Activated CD4-positive, alpha-beta T cell treated with anti-CD3 and anti-CD28 coated beads for 1 hour (primary cell): ENCODE results near the gene CACNG8.
A peak's percentile ranks its signal among the peaks of the same experiment; 100 is the strongest.

Source experiments
- DNase-seq: peaks from one replicate; pipeline ENCODE4 v3.0.0-alpha.2; 2020

Gene CACNG8

DNA sequence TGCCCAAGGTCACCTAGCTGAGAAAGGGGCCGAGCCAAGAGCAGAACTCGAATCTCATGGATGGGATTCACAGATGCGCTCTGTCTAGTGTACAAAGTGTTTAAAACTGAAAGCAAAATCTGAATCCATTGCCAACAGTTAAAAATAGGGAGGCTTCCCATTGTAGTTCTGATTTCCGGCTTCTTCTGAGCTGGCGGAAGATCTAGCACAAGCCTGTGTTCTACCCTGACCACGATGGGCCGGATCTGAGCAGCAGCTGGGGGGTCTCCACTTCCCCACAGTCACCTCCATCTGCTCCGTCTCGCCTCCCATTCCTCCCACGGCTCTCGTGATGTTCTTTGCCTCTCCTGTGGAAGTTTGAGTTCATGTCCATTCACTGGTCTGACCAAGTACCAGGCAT, 2.4 kb downstream of the CACNG8 start:
- no peak for DNase-seq

DNA sequence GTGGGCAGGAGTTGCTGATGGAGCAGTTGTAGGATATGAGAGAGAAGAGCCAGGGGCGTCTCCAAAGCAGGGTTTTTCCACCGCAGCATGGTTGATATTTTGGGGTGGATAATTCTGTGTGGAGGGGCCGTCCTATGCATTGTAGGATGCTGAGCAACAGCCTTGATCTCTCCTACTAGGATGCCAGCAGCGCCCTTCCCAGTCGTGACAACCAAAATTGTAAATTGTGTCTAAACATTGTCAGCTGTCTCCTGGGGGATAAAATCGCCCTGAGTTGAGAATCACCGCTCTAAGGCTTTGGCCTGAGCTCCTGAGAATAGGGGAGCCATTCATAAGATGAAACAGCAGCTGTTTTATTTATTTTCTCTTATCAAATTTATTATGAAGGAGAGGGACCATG, 4.2 kb downstream of the CACNG8 start:
- DNase-seq = no peak

DNA sequence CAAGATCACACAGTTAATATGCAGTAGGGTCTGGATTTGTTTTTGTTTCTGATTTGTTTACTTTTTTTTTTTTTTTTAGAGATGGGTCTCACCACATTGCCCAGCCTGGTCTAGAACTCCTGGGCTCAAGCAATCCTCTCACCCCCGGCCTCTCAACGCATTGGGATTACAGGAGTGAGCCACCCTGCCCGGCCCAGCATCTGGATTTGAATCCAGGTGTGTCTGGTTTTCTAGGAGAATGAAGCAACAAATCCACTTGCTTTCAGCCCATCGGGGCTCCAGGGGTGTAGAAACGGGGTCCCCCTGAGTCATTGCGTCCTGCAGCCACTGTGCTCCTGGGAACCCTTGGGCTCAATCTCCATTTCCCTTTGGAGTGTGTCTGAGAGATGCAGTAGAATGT, 6.6 kb downstream of the CACNG8 start:
- DNase-seq = no peak

DNA sequence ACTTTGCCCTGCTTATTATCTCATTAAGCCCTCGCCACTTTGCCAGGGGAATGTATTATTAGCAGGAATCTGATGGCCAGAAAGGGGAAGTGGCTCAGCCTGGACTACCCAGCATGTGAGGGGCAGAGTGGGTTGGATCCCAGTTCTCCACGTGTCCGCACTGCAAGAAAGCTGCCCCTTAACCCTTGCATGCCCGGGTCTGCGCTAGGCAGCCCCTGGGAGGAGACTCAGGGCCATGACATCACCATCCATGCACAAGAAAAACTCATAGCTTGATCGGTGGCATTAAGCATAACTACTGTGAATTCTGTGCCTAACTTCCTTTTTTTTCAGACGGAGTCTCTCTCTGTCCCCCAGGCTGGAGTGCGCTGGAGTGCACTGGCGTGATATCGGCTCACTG, 8.9 kb downstream of the CACNG8 start:
- no peak for DNase-seq

DNA sequence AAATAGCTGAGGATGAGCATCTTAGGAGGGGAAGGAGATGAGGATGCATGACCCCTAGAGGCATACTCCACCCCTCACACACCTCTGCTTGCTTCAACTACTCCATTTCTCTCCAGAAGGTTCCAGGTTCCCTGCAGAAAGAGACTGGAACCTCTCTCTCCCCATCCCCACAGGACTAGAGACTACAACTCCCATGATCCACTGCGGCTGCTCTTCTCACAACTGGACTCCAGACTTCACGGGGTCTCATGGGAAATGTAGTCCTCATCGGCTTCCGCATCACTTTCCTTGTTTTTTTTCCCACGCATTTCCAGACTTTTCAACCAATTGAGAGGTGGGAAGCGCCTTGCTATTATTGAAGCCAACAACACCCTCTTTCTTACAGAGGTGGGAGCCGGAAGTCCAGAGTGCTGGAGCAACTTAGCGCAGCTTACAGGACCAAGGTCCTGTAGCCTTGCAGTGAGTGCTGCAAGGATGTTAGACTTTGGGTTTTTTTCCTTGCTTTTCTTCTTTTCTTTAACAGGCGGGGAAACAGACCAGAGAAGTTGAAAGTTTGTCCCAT, 14.8 kb downstream of the CACNG8 start:
- peak; percentile 41 for DNase-seq

DNA sequence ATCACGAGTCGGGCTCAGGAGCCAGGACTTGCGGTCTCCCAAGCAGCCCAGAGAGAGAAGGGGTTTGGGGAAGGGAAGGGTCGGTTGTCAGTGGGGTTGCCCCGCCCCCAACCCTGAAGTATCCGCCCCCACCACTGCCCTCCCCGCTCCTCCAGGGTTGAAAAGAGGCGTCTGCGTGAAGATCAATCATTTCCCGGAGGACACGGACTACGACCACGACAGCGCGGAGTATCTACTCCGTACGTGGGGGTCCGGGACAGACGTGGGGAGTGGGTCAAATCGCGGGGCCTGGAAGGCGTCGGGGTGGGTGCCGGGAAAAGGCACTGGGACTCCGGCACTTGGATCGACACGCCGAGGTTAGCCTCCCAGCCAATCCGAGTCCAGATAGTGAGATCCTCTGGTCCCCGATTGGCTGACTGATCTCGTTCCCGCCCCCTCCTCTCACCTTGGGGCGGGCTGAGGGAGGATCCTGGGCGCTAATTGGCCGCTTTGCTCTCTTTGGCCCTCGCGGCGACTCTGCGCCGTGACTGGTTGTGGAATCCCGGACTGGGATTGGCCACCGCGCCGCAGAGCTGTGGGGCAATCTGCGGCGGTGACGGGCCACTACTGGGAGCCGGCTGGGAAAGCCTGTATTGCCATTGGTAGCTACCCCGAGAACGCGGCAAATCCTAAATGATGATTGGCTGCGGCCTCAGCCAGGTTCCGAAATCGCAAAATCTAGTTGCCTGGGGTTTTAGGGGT, 15.4 kb downstream of the CACNG8 start:
- peak; percentile 12 for DNase-seq

DNA sequence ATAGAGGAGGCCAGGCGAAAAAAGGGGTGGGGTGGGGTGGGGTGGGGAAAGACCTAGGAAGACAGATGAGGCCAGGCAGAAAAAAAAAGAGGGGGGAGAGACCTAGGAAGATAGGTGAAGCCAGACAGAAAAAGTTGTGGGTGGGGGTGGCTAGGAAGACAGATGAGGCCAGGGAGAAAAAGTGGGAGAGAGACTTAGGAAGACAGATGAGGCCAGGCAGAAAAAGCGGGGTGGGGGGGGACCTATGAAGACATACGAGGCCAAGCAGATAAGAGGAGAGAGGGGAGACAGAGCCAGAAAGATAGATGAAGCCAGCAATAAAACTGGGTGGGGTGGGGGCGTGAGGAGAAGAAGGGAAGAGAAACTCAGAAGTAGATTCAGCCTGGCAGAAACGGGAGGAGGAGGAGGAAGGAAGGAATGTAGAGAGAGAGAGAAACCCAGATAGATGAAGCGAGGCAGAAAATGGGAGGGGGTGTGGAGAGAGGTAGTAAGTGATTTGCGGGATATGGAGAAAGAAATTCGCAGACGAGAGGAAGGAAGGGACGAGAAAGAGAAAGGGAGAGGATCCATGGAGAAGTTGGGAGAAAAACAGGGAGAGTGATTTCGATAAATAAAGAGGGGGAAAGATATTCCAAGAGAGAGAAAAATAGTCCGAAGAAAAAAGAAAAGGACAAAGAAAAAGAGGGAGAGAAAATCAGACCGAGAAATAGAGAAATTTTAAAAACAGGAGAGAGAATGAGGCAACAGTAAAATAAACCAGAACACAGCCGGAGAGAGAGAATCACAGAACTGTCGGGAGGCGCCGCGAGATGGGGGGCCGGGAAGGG, 16.5 kb downstream of the CACNG8 start:
- no peak for DNase-seq

DNA sequence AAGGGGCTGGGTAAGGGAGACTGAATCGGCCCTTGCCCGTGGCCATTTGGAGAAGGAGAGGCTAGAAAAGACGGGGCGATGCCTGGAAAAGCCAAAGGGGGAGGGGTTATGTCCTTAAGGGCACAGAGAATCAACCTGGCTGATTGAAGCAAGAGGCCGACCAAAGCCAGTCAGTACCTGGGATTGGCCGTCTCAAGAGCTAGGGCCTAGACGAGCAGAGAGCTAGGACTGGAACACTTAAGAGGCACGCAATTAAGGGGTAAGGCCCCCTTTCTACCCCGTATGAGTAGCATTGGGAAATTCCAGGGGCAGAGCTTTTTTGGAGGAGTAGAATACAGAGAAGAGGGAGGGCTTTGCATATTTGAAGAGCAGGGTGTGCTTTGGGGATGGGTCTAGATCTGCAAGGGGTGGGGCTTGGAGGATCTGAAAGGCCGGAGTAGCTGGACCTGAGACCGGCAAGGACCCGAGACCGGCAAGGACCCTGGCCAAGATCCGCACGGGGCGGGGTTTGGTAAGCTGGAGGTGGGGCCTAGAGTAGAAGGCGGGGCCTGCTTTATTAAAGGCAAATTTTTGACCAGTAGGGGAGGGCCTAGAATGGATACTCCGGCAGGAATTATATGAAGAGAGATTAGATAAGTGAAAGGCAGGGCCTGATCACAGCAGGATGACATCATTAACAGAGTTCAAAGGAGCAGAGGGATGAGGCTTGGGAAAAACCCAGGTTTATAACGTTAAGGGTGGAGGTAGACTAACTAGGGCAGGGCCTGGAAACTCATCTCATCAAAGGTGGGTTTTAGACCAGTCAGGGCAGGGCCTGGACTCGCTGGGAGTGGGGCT, 18.0 kb downstream of the CACNG8 start:
- no peak for DNase-seq

DNA sequence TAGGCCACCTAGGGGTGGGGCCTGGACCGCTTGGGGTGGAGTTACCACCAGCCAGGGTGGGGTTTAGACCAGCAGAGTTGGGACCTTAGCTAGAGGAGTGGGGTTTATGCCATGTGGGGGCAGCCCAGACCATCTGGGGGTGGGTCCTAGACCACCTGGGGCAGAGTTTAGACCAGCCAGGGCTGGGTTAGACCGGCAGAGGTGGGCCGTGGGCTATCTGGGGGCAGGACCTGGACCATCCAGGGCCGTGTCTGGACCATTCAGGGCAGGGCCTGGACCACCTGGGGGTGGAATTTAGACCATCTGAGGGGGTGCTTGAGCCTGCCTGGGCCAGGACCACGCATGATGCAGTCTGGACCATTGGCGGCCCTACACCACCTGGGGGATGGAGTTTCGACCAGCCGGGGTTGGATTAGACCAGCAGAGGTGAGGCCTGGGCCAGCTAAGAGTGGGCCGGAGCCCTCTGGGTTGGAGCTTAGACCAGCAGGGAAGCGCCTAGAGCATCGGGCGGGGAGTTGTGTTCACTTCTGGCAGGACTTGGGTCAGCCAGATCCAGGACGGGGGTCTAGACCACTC, 18.7 kb downstream of the CACNG8 start:
- DNase-seq = no peak

DNA sequence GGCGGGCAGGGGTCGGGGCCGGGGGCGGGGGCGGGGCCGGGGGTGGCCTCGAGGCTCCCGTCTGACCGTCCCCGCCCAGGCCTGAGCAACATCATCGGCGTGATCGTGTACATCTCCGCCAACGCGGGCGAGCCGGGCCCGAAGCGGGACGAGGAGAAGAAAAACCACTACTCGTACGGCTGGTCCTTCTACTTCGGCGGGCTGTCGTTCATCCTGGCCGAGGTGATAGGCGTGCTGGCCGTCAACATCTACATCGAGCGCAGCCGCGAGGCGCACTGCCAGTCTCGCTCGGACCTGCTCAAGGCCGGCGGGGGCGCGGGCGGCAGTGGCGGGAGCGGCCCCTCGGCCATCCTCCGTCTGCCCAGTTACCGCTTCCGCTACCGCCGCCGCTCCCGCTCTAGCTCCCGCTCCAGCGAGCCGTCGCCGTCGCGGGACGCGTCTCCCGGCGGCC, 19.3 kb downstream of the CACNG8 start:
- DNase-seq = no peak

DNA sequence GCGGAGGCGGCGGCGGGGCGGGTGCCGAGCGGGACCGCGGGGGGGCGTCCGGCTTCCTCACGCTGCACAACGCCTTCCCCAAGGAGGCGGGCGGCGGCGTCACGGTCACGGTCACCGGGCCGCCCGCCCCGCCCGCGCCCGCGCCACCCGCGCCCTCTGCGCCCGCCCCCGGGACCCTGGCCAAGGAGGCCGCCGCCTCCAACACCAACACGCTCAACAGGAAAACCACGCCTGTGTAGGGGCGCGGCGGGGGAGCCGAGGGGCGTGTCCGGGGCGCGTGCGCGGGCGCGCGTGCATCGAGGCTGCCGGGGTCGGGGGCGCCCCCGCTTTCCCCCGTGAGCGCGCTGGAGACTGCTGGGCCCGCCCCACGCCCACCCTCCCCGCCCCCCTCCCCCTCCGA, 19.9 kb downstream of the CACNG8 start:
- no peak for DNase-seq

DNA sequence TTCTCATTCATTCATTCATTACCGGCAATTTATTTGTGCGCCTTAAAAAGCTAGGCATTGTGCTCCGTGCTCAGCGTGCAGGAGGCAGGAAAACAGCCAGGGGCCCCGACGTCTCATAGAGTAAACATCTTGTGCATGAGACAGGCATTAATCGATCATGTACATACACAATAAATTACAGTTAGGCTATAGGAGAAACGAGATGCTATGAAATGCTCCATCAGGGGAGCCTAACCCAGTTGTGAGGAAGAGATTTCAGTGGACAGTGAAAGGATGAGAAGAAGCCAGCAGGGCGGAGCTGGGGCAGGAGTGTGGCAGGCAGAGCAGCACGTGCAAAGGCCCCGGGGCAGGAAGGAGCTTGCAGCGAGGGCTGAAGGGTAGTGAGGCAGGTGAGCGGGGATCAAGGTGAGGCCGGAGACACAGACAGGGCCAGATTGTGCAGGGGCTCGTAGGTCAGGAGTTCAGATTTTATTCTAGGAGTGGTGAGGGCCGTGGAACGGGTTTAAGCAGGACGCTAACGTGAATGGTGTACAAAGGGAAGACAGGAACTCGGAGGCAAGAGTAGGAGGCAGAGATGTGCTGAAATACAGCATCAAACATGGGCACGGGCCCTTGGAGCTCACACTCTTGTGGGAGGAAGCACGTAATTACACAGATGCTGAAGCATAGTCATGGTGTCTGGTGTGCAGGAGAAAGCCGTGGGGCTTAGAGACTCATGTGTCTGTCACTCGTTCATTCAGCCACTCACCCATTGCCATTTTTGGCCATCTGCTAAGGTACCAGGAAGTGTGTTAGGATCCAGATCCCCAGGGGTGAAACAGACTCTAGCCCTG, 20.9 kb downstream of the CACNG8 start:
- no peak for DNase-seq

DNA sequence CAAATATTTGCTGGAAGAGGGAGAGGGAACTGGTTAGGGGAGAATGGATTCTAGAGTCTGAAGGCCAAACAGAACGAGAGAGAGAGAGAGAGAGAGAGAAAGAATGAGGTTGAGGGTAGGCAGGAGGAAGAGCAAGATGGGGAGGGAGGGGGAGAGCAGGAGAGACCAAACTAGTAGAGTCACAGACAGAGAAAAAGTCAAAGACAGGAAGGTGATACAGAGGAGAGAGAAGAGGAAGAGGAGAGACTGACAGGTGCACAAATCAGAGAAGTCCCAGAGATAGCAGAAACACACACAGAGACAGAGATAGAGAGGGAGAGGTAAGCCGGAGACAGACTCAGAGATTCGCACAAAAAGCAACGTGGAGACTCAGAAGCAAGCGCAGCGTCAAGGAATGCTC, 23.1 kb downstream of the CACNG8 start:
- DNase-seq = no peak

DNA sequence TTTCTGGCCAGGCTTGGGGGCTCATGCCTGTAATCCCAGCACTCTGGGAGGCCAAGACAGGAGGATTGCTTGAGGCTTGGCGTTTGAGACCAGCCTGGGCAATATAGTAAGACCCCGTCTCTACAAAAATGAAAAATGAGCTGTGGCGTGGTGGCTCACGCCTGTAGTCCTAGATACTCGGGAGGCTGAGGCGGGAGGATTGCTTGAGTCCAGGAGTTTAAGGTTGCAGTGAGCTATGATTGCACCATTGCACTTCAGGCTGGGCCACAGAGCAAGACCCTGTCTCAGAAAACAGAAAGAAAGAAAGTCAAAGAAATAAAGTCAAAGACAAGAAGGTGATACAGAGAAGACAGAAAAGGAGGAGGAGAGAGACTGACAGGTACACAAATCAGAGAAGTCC, 26.2 kb downstream of the CACNG8 start:
- DNase-seq = no peak

DNA sequence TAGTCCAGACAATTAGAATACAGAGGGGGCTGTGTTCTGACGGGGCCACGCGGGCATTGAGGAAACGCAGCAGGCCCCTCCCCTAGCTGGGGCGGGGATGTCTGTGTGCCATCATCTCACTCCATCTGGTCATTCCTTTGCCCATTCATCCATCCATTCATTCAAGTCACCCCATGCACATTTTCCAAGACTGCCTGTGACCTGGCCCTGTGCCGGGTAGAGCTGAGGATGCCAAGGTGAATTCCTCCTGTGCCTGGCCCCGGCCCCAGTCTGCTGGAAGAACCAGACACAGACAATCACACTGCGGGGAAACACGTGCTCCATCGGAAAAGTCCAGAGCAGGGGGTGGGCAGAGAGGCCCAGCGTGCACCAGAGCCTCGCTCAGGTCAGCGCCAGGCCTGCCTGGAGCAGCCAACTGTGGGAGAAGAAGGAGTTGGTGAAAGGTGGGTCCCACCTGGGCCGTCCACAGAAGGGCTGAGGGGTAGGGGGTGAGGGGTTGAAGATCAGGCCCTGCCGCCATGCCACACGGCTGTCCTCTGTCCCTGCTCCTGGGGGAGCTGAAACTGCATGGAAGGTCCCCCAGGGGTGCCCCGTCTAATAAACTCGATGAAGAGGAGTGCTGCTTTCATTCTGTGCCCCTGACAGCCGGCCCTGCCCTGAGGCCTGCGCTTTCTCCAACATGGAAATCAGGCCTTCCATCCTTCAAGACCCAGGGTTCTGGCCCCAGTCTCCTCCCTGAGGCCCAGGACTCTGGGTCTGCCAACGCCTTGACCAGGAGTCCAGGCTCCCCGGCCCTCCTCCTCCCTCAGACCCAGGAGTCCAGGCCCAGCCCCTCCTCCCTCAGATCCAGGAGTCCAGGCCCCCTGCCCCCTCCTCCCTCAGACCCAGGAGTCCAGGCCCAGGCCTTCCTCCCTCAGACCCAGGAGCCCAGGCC, 27.1 kb downstream of the CACNG8 start:
- no peak for DNase-seq

DNA sequence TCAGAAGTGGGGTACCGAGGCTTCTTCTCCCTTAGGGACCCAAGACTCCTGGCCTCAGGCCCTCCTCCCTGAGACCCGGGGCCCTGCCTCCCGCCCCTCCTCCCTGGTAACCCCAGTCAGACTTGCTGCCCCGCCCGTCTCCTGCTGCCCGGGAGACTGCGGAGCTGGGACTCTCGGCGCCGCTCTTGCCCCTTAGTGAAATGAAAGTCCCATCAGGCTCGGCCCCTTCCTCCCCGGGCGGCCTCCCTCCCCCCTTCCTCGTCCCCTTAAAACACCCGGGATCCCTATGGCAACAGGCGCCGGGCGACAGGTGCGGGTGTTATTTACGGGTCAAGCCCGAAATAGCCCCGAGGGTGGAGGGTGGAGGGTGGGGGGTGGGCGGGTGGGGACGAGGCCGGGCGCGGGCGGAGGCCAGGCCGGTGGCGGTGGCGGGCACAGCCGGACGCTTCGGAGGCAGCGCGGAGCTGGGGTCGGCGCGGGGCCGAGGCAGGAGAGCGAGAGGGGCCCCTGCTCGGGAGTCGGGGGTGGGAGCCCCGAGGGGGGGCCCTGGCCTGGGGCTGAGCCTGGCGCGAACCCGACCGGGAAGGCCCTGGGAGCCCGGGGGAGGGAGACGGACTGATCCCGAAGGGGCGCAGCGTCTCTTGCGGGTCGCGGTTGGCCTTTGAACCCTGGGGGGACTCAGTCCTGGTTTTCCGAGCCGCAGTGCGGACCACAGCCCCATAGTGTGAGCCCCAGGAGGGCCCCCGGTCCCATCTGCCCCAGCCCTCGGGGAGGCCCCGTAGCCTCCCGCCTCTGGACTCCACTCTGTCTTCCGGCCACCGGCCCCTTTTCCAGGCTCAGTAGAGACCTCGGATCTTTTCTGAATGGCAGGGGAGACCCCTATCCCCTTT, 28.7 kb downstream of the CACNG8 start, which contains the start of gene CACNG6:
Gene CACNG6, plus strand, starts transcription at position 414 of the 890 bp plus-strand sequence. CDS start 1,241 bp downstream, outside the sequence.
- no peak for DNase-seq

DNA sequence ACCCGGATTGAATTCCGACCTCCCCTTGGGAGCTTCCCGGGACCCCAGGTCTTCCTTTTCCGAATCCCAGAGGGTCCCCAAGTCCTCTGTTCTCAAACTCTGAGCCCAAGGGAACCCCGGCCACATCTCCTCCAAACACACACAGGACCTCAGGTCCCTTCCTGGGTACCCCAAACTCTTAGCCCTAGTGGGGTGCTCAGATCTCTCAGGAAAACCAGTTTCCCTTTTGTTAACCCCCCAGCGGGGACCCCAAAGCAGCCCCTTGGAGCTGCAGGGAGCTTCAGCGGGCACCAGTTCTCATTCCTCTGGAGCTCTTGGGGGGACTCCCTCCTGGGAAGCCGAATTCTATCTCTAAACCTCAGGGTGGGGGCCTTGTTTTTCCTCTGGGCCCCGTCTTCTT, 29.5 kb downstream of the CACNG8 start:
- no peak for DNase-seq

DNA sequence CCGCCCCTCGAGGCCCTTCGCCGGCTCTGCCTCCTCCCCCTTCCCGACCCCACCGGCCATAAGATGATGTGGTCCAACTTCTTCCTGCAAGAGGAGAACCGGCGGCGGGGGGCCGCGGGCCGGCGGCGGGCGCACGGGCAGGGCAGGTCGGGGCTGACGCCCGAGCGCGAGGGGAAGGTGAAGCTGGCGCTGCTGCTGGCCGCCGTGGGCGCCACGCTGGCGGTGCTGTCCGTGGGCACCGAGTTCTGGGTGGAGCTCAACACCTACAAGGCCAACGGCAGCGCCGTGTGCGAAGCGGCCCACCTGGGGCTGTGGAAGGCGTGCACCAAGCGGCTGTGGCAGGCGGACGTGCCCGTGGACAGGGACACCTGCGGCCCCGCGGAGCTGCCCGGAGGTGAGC, 30.1 kb downstream of the CACNG8 start:
- DNase-seq = no peak

DNA sequence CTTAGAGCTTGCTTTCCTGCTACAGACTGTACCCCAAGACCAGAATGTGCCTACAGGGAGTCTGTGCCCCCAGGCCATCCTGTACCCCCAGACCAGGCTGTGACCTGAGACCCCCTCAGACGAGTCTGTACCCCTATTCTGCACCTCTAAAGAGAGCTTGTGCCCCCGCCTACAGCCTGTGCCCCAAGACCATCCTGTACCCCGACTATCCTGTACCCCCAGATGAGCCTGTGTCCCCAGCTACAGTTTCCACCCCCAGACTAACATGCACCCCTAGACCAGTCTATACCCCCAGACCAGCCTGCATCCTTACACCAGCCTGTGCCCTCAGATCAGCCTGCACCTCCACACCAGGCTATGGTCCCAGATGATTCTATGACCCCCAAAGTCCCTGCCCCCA, 30.7 kb downstream of the CACNG8 start:
- no peak for DNase-seq
